ENCODE results near the gene UBR1.

The UBR1 gene

DNA sequence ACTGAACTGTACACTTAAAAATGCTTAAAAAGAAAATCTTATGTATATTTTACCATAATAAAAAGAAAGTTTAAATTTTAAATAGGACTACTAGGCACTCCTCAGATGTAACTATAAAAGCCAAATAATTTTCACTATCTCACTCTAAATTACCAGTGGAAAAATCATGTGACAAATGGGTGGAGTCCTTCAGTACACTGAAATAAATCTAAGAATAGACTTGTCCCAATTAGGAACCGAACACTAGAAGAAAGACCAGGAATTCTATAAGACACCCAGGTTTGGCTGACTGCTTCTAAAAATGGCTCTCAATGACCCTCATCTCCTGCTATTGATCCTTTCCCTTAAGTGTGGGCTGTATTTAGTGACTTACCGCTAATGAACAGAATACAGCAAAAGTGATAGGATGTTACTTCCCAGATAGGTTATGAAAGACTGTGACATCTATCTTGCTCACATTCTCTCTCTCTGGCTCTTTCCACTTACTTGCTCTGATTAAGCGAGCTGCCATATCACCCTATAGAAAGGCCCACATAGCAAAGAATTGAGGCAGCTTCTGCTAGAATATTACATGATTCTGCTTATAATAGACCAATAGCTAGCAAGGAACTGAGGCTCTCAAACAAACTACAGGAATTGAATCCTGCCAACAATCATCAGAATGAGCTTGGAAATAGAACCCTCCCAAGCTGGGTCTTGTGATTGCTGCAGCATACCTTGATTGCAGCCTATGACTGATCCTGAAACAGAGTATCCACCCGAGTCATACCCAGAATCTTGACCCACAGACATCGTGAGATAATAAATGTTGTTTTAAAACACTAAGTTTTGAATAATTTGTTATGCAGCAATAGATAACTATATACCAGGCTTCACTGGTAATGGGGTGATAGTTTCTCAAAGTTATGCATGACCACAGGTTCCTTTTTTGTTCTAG lies 202.2 kb downstream of the UBR1 start:
- DNase-seq: no peak

DNA sequence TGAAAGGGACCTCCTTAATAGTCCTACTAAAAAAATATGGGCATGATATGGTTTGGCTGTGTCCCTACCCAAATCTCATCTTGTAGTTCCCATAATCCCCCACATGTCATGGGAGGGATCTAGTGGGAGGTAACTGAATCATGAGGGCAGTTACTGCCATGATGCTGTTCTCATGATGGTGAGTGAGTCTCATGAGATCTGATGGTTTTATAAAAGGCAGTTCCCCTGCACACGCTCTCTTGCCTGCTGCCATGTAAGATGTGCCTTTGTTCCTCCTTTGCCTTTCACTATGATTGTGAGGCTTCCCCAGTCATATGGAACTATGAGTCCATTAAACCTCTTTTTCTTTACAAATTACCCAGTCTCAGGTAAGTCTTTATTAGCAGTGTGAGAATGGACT lies 211.9 kb downstream of the UBR1 start:
- peak in 1 of 2 donors; percentile 18 for DNase-seq
